Caco-2 (cell line): ENCODE results near the gene SLC25A24. TPM values are rescaled to one million over a fixed set of nuclear protein-coding genes. Genes with fewer than 3 reads are reported as not detected.

ENCODE experiments used
- BruUV-seq: library from RNA; stranded (reverse); fragments of 400-500 nt; replicated peaks from 2 replicates; lab custom pipeline; 2021; lab: Mats Ljungman, UMichigan
- CTCF ChIA-PET: fragments of 300-600 bp; sonication (Branson Sonifier 250); formaldehyde crosslinking; loops from one replicate; lab custom pipeline; 2022; ENCODE audit warnings: antibody characterized with exemption; lab: Charles Lee
- POLR2A ChIA-PET: fragments of 300-600 bp; sonication (Branson Sonifier 250); formaldehyde crosslinking; loops from one replicate; lab custom pipeline; 2022; ENCODE audit warnings: antibody characterized with exemption; lab: Charles Lee
- DNase-seq, 2 experiments: peaks; one replicate each; pipeline versions ENCODE4 v3.0.0 to v3.0.0-alpha.2; 2020 to 2022
- H3K27me3 ChIP-seq: replicated peaks from 2 replicates; pipeline ENCODE4 v1.6.0; 2011; ENCODE audit warnings: low read length; ENCODE audit not compliant: control insufficient read depth, insufficient read depth
- H3K36me3 ChIP-seq: 2 replicates; pipeline ENCODE4 v1.5.1; 2011; ENCODE audit warnings: low read length; ENCODE audit not compliant: control insufficient read depth, insufficient read depth
- H3K4me1 ChIP-seq: fragments of 250-450 bp; sonication (Bioruptor Pico); 2 replicates; pipeline ENCODE4 v1.5.1; 2020; ENCODE audit warnings: mild to moderate bottlenecking
- H3K4me3 ChIP-seq: 2 replicates; pipeline ENCODE4 v1.5.1; 2011; ENCODE audit warnings: low read depth, mild to moderate bottlenecking, control low read depth, low read length
- H3K9me3 ChIP-seq: fragments of 250-450 bp; sonication (Bioruptor Pico); 2 replicates; pipeline ENCODE4 v1.5.1; 2020; ENCODE audit warnings: mild to moderate bottlenecking, moderate library complexity
- H3K27ac Mint-ChIP-seq: one replicate; pipeline ENCODE4 v1.8.0; 2022; ENCODE audit warnings: mixed read lengths; ENCODE audit not compliant: unreplicated experiment
- H3K27me3 Mint-ChIP-seq: one replicate; pipeline ENCODE4 v1.8.0; 2022; ENCODE audit warnings: mixed read lengths; ENCODE audit not compliant: insufficient read depth, unreplicated experiment
- H3K36me3 Mint-ChIP-seq: one replicate; pipeline ENCODE4 v1.8.0; 2022; ENCODE audit warnings: mild to moderate bottlenecking, mixed read lengths; ENCODE audit not compliant: insufficient read depth, unreplicated experiment
- H3K4me1 Mint-ChIP-seq: one replicate; pipeline ENCODE4 v1.8.0; 2022; ENCODE audit warnings: low read depth, mixed read lengths; ENCODE audit not compliant: unreplicated experiment
- H3K4me3 Mint-ChIP-seq: one replicate; pipeline ENCODE4 v1.8.0; 2022; ENCODE audit warnings: mild to moderate bottlenecking, moderate library complexity, mixed read lengths; ENCODE audit not compliant: unreplicated experiment
- H3K9me3 Mint-ChIP-seq: one replicate; pipeline ENCODE4 v1.8.0; 2022; ENCODE audit warnings: mixed read lengths; ENCODE audit not compliant: unreplicated experiment
- intact Hi-C: fragments of 100-400 bp; cut with micrococcal nuclease; formaldehyde crosslinking; loops from one replicate; pipeline ENCODE4 v1.10.0; 2022; ENCODE audit not compliant: unreplicated experiment
- total RNA-seq: library from RNA; stranded (reverse); gene quantifications from 2 replicates; pipeline ENCODE4 v1.2.3, GENCODE V29; 2022
- TF ChIP-seq, protein P1 (sequence below), 2 experiments: fragments of 200-600 bp in 1 of 2; IDR thresholded peaks; 1 replicate in 1 of 2; 2 replicates in 1 of 2; pipeline versions ENCODE4 v1.5.1 to v1.8.0; 2011 to 2022; ENCODE audit warnings: antibody characterized with exemption in 1 of 2, control low read depth in 1 of 2, inconsistent platforms in 1 of 2, low read depth in 1 of 2, low read length in 1 of 2, mild to moderate bottlenecking in 1 of 2, moderate library complexity in 1 of 2; ENCODE audit not compliant: insufficient read depth in 1 of 2, severe bottlenecking in 1 of 2, unreplicated experiment in 1 of 2

The SLC25A24 gene
- total RNA-seq, 1 experiment from 2014 or later = 26.4 TPM

GRCh38 chr1:108124622-108125311 is 75.4 kb downstream of the SLC25A24 start:
- Mint-ChIP-seq H3K4me1 (no peaks in the 10 kb centered on the region), H3K27ac (no peak overlapping the region), H3K36me3 (peaks cover 12% of the 10 kb centered on the region), H3K27me3 (peaks cover 8% of the 10 kb centered on the region), H3K4me3 (no peak overlapping the region), H3K9me3 (no peaks in the 10 kb centered on the region)
- Histone ChIP-seq H3K36me3 (no peaks in the 10 kb centered on the region), H3K9me3 (no peaks in the 10 kb centered on the region), H3K4me1 (no peaks in the 10 kb centered on the region), H3K4me3 (no peak overlapping the region), H3K27me3 (no peaks in the 10 kb centered on the region)
- no TSS peak for BruUV-seq
- intact Hi-C loops = loop anchor here (1.0 to 5.0 kb wide), 4 partner anchors 79 to 692 kb away; no protein-coding TSS in a partner anchor
- ChIA-PET POLR2A (no interaction called here), CTCF (interaction anchor here (0.5 to 3.2 kb wide), 2 partner anchors 232 to 343 kb away, joined by 3 to 59 read pairs; no protein-coding TSS in a partner anchor)
- no peak for DNase-seq
- TF ChIP-seq, protein P1, sequence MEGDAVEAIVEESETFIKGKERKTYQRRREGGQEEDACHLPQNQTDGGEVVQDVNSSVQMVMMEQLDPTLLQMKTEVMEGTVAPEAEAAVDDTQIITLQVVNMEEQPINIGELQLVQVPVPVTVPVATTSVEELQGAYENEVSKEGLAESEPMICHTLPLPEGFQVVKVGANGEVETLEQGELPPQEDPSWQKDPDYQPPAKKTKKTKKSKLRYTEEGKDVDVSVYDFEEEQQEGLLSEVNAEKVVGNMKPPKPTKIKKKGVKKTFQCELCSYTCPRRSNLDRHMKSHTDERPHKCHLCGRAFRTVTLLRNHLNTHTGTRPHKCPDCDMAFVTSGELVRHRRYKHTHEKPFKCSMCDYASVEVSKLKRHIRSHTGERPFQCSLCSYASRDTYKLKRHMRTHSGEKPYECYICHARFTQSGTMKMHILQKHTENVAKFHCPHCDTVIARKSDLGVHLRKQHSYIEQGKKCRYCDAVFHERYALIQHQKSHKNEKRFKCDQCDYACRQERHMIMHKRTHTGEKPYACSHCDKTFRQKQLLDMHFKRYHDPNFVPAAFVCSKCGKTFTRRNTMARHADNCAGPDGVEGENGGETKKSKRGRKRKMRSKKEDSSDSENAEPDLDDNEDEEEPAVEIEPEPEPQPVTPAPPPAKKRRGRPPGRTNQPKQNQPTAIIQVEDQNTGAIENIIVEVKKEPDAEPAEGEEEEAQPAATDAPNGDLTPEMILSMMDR (IDR thresholded peaks at IDR 0.05; ENCODE audit: insufficient read depth in 1 of 2, low read depth in 1 of 2, low read length in 1 of 2, severe bottlenecking in 1 of 2, unreplicated experiment in 1 of 2) = no peak

DNA sequence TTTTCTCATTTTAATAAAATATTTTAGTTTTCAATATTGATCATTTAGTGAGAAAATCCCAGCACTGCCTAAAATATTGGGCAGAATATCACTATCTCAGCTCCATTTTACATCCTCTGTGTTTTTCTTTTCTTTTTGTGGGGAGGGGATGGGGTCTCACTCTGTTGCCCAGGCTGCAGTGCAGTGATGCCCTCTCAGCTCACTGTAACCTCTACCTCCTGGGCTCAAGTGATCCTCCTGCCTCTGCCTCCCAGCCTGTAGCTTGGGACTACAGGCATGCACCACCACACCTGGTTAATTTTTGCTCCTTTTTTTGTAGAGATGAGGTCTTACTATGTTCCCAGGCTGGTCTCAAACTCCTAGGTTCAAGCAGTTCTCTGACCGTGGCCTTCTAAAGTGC is 76.1 kb downstream of the SLC25A24 start:
- Mint-ChIP-seq H3K36me3 (peaks cover 12% of the 10 kb centered on the region), H3K27ac (no peak overlapping the region), H3K27me3 (peaks cover 11% of the 10 kb centered on the region), H3K4me3 (no peak overlapping the region), H3K9me3 (no peaks in the 10 kb centered on the region), H3K4me1 (no peaks in the 10 kb centered on the region)
- Histone ChIP-seq H3K4me3 (no peak overlapping the region), H3K36me3 (no peaks in the 10 kb centered on the region), H3K27me3 (no peaks in the 10 kb centered on the region), H3K4me1 (no peaks in the 10 kb centered on the region), H3K9me3 (no peaks in the 10 kb centered on the region)
- intact Hi-C loops = loop anchor here (2.0 kb wide), 1 partner anchor 691 kb away; no protein-coding TSS in a partner anchor
- TF ChIP-seq, protein P1 (IDR thresholded peaks at IDR 0.05; ENCODE audit: insufficient read depth in 1 of 2, low read depth in 1 of 2, low read length in 1 of 2, severe bottlenecking in 1 of 2, unreplicated experiment in 1 of 2) = no peak
- no peak for DNase-seq
- BruUV-seq = no TSS peak
- CTCF ChIA-PET = no interaction called here
- POLR2A ChIA-PET = no interaction called here

DNA sequence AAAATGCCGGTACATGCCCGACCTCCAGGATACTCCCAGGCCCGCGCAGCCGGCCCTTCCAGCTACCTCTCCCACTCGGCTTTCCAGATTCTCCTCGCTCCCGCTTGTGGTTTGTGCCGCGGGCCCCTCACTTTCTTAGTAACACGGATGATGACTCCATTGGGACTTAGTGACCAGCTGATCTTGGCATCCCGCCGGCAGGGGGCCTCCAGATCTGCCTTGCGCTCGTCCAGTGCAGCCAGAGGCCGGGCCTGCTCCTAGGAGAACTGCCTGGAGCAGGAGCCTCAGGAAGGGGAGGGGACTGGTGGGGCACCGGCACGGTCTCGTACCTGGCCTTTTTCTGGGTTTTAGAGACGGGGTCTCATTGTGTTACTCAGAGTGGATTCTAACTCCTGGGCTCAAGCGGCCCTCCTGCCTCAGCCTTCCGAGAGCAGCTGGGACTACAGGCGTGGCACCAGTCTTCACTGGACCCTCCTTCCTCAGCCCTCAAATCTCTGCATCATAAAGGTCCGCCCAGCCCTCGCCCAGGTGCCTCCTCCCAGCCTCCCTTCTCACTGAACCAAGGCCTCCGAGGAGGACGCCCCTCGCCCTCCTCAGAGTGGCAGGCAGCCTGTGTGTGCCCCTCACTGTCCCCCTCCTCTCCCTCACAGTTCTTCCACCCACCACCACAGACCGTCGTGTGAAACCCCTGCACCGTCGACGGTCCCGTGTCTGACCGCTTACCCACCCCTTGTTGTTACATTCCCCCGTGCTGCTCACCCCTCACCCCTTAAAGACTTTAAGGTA is 78.6 kb downstream of the SLC25A24 start:
- DNase-seq = no peak
- intact Hi-C loops = no loop called here
- Histone ChIP-seq H3K9me3 (no peaks in the 10 kb centered on the region), H3K4me3 (no peak overlapping the region), H3K36me3 (no peaks in the 10 kb centered on the region), H3K27me3 (no peaks in the 10 kb centered on the region), H3K4me1 (no peaks in the 10 kb centered on the region)
- CTCF ChIA-PET = no interaction called here
- POLR2A ChIA-PET = no interaction called here
- no peaks in the 10 kb centered on the region for H3K9me3 Mint-ChIP-seq
- TF ChIP-seq, protein P1 (IDR thresholded peaks at IDR 0.05; ENCODE audit: insufficient read depth in 1 of 2, low read depth in 1 of 2, low read length in 1 of 2, severe bottlenecking in 1 of 2, unreplicated experiment in 1 of 2) = no peak
- peaks cover 12% of the 10 kb centered on the region for H3K36me3 Mint-ChIP-seq
- H3K4me3 Mint-ChIP-seq = no peak overlapping the region
- H3K27ac Mint-ChIP-seq = no peak overlapping the region
- H3K27me3 Mint-ChIP-seq = peaks cover 11% of the 10 kb centered on the region
- H3K4me1 Mint-ChIP-seq = no peaks in the 10 kb centered on the region
- BruUV-seq = no TSS peak
